Measurements from ENCODE around the gene PNP. TPM values are rescaled to one million over a fixed set of nuclear protein-coding genes. Genes with fewer than 3 reads are reported as not detected.

The PNP gene
- total and polyA plus RNA-seq, 10 of the 15 experiments (the other 5 are each of a cell fraction or from before 2014, with no cell fraction given): 103 to 215 (median 138) TPM

GRCh38 chr14:20489093-20489994, 20.1 kb downstream of the PNP start:
- ChIA-PET RAD21 (ENCODE audit: unreplicated experiment) (interaction anchor here (0.9 to 4.3 kb wide), 9 partner anchors 20 to 194 kb away, joined by 3 to 21 read pairs (median 5); partner anchors contain the start of genes PIP4P1, PNP and RNASE4), POLR2A (interaction anchor here (0.7 to 5.6 kb wide), 6 partner anchors 19 to 160 kb away, joined by 3 to 28 read pairs (median 4); partner anchors contain the start of genes APEX1, OSGEP, PIP4P1 and PNP), SMC1A (ENCODE audit: uncharacterized antibody, unreplicated experiment) (interaction anchor here (0.9 to 8.1 kb wide), 15 partner anchors 10 to 162 kb away, joined by 3 to 49 read pairs (median 5); partner anchors contain the start of genes APEX1, OSGEP, PIP4P1 and PNP), CTCF (interaction anchor here (1.0 to 6.9 kb wide), 12 partner anchors 9 to 201 kb away, joined by 3 to 42 read pairs (median 7); partner anchors contain the start of genes PIP4P1, PNP and TEP1)
- H4K20me1 ChIP-seq (ENCODE audit: control insufficient read depth, insufficient read depth): no peaks in the 10 kb centered on the region
- H3K9me3 ChIP-seq (replicated peaks; ENCODE audit: control insufficient read depth, insufficient read depth, low read length): no peaks in the 10 kb centered on the region
- in situ Hi-C loops (cut with MboI): no loop called here
- no peaks in the 10 kb centered on the region for H3K36me3 ChIP-seq (ENCODE audit: control insufficient read depth in 2 of 2, insufficient read depth in 2 of 2, low read length in 1 of 2)
- no peak overlapping the region for H3K9ac ChIP-seq (ENCODE audit: control insufficient read depth, insufficient read depth, low read length)
- peak overlapping the region; percentile 41 for H3K4me3 ChIP-seq
- H3K79me2 ChIP-seq (ENCODE audit: control insufficient read depth, insufficient read depth, low read length): no peaks in the 10 kb centered on the region
- intact Hi-C loops (cut with micrococcal nuclease; ENCODE audit: unreplicated experiment): no loop called here
- FAIRE-seq (no peak), ATAC-seq (peak; percentile 36), DNase-seq (ENCODE audit: low read depth, low spot score) (peak; percentile 72)
- no TSS peak for BruUV-seq (replicated peaks)
- WGBS (ENCODE audit: insufficient coverage, insufficient replicate concordance, low lambda C conversion rate, missing lambda C conversion rate): 32% methylated on average over 6 of the region's 6 CpGs
- H3K4me2 ChIP-seq (ENCODE audit: control insufficient read depth, insufficient read depth): peak overlapping the region; percentile 68
- no peak overlapping the region; the same call in 1 of the 2 replicates for H2AFZ ChIP-seq (ENCODE audit: control insufficient read depth, low read depth, low read length)
- H3K27me3 ChIP-seq (replicated peaks in 1 of 2; ENCODE audit: control insufficient read depth in 2 of 2, insufficient read depth in 2 of 2, low read length in 1 of 2): no peaks in the 10 kb centered on the region
- peak overlapping the region; percentile 1; the same call in 1 of the 2 replicates for H3K27ac ChIP-seq (ENCODE audit: control insufficient read depth, insufficient read depth)
- peaks cover 35% of the 10 kb centered on the region for H3K4me1 ChIP-seq (ENCODE audit: control insufficient read depth, insufficient read depth, low read length)
- no peak for TF ChIP-seq ZBED1 (IDR thresholded peaks at IDR 0.05; ENCODE audit: borderline replicate concordance)
- TF ChIP-seq RBBP5 (conservative IDR thresholded peaks at IDR 0.05): no peak
- no peak for TF ChIP-seq TAF1 (IDR thresholded peaks at IDR 0.05; ENCODE audit: borderline replicate concordance, low read depth, low read length)
- peak; percentile 53; the same call in 1 of the 2 replicates for TF ChIP-seq PAX5 (IDR thresholded peaks at IDR 0.05; ENCODE audit: borderline replicate concordance, low read depth, low read length)
- no peak for TF ChIP-seq POU2F2 (IDR thresholded peaks at IDR 0.05; ENCODE audit: borderline replicate concordance, low read depth, low read length)
- no peak for TF ChIP-seq MLLT1 (IDR thresholded peaks at IDR 0.05)
- no peak for TF ChIP-seq YBX1 (IDR thresholded peaks at IDR 0.05)
- no peak for TF ChIP-seq ZNF592 (IDR thresholded peaks at IDR 0.05)
- TF ChIP-seq ZSCAN29 (IDR thresholded peaks at IDR 0.05): no peak
- no peak for TF ChIP-seq CUX1 (IDR thresholded peaks at IDR 0.05; ENCODE audit: insufficient replicate concordance, low read depth, low read length)
- TF ChIP-seq SUPT20H (IDR thresholded peaks at IDR 0.05; ENCODE audit: borderline replicate concordance, control insufficient read depth, low read depth, low read length): no peak
